ENCODE measurements around the gene DOCK4.
A peak's percentile ranks its signal among the peaks of the same experiment; 100 is the strongest.

DOCK4 gene

DNA sequence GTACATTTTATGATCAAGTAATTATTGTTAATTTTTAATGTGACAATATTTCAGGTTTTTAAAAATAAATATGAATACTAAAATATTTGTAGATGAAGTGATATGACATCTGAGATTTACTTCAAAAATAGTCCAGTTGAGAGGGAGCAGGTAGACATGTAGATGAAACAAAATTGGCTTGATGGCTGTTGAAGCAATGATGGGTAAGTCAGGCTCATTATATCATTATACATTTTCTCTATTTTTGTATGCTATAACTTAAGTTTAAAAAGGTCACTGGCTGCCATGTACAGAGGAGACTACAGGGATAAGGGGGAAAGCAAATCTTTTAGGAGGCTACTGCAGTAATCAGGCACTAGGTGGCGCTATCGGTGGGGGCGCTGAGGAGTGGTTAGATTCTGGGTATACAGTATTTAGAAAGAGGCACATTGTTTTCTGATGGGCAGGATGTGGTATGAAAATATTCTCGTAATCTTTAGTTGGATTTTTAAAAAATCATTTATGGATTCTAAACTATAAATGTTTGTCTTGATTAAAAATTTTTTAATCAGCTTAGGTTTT lies 454.1 kb downstream of the DOCK4 start:
- DNase-seq = peak; percentile 56

DNA sequence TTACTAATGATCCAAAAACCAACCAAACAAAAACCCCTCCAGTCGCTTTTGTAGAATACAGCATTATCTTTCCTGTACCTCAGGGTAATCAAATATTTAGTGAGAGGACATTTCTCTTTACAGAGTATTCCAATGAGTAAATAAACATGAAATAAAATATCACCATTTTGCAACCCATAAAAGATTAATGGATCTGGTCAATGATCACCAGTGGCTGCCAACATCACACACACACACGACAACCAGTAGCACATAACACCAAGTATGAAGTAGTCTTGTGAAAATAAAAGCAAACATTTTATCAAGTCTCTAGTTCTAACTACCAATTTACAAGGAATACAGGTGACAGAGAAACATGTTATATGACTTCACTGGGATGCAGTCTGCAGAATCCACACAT lies 455.3 kb downstream of the DOCK4 start:
- no peak for DNase-seq

DNA sequence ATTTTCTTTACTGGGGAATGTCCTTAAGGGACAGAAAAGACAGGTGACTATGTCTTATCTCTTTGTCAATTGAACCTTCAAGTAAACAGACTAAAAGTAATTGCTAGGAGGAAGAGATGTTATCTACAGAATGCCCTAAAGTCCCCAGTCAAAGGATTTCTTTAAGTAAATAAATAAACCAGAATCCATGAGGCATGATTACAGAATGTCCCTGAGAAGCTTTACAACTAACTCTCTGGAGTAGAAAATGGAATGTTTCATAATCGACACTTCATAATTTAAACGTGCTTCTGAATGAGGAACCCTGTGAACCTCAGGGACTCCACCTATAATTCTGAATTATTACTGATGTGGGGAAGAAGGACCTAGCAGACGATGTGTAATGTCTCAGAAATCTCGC lies 456.0 kb downstream of the DOCK4 start:
- no peak for DNase-seq

DNA sequence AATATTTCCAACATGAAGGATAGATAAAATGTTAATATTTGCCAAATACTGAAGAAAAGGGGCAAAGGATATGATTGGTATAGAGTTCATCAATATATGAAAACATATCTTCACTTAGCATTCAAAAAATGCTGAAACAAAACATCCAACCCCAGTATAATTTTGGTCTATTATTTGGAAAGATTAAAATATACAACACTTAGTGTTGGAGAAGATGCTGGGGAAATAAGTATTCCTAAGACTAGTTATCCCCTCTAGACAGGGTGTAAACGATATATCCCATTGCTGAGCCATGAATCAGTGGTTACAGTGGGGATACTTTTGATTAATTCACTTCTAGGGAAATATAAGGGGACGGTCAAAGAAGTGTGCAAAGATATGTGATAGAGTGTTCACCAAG lies 456.6 kb downstream of the DOCK4 start:
- DNase-seq = no peak

DNA sequence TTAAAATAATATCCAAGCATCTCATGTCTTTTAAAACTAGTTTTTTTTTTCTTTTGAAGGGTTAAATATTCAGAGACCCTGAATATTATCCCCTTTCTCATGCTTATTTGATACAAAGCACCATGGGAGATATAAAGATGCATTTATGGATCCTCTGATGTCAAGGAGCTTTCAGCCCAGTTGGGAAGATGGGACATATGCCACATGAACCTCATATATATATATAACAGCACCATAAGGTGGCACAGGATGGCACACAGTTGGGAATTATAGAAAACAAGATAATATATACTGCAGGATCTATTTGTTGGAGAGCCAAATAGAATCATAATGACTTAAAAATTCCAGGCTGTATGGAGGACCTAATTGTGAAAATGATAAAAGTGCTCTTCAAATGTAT lies 458.5 kb downstream of the DOCK4 start:
- DNase-seq = no peak

DNA sequence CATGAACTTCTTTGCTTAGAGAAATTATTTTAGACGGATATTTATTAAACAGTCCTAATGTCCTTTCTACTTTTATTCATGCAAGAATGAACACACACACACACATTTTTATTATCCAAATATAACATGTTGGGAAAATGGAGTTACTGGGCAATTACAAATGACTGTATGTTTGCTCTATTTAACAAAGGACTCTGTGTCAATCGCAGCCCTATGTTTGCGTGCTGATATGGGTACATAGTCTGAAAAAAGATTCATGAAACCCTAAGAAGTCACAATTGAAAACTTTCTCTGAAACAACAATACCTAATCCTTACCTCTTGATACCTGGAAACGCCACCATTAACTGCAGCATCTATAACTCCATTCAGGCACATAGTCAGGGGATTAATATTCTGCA lies 459.2 kb downstream of the DOCK4 start:
- no peak for DNase-seq

DNA sequence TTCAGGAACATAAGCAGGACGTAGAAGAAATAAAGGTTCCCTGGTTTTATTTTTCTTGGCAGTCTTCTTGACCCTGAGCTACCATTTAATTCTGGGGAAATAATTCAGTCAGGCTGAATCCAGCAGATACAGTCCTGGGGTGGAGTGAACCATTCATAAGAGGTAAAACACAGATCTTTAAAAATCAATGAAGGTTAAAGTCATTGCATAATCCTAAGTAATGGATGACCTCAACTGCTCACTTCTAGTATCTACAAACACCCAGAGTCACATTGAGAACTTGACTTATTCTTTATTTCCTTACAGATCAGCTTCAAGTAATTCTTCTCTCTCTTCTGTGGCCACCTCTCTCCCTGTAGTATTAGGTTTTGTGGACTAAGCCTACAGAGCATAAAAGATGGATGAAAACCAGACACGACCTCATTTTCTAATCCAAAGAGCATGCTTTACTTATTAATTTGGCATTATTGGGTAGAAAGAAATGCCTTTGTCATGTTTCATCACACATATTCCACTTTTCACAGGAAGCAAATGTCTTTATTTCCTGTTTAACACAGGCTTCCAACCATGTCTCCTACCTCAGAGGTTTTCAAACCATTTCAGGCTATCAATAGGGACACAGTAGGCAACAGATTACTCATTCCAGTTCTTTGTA lies 461.6 kb downstream of the DOCK4 start:
- DNase-seq = no peak

DNA sequence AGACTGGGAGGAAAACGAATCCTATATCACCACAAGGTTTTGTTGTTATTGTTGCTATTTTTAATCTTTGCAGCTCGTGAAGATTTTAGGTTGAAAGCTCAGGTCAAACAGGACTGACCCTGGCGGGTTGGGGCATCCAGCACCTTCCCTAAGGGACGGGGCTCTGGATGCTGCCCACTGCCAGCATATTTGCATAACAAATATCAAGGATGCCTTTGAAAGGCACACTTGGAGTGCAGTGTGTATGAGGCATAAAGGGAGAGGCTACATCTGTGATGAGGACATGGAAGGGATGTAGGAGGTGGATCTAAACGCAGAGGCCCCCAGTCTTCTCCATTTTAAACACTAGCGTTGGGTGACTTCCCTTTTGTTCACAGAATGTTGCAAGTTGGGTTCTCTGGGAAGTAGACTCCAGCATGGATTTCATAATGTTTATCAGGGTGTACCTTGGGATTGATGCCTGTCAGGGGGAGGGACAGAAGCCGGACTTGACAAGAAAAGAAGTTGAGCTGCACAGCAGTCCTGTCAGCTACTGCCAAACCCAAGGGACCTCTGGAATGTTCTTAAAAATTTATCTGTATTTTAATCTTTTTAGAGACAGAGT lies 462.9 kb downstream of the DOCK4 start:
- DNase-seq = no peak

DNA sequence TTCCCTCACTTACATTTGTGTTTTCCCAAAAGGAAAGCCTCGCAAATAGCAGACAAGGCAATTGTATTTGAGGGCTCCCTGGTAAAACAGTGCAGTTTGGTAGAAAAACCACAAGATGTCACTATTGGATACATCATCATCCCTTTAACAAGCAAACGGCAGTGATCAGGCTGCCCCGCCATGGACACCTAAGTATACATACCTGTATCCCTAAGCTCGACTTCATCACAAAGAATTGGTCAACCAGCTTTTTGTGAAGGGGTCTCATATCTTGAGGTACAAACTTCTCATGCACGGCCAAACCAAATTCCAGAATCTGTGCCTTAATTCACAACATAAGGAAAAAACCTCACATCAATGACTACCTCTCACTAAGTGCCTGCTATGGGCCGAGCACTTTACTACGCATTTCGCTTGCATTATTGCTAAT lies 464.4 kb downstream of the DOCK4 start:
- peak; percentile 64 for DNase-seq

DNA sequence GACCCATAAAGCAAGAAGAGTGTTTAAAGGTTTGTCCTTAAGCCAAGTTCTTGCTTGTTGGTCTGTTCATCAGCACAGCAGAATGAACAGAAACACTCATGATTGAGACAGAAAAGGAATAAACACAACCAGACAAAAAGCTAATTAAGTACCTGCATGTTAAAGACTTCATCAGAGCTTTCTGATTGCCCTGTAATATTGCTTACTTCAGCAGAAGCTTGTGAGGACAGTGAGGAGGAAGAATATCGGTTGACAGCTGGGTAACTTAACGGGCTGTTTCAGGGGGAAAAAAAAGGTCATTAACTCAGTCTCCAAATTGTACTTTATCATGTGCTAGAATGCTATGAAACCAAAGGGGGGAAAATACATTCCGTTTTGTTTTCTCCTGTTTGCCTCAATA lies 465.3 kb downstream of the DOCK4 start:
- no peak for DNase-seq

DNA sequence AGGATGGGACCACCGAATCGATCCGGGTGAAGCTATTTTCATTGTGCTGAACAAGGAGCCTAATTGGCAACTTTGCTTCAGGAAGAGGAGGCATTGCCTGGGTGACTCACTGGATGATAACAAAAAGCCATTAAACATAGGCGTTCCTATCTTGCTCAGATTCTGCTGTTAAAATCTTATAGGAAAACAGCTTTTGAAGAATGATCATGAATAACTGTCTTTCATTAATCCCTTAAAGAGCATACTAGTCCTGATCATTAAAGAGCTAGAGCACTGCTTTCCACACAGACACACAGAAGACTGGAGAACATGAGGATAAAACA lies 469.7 kb downstream of the DOCK4 start:
- DNase-seq = no peak

DNA sequence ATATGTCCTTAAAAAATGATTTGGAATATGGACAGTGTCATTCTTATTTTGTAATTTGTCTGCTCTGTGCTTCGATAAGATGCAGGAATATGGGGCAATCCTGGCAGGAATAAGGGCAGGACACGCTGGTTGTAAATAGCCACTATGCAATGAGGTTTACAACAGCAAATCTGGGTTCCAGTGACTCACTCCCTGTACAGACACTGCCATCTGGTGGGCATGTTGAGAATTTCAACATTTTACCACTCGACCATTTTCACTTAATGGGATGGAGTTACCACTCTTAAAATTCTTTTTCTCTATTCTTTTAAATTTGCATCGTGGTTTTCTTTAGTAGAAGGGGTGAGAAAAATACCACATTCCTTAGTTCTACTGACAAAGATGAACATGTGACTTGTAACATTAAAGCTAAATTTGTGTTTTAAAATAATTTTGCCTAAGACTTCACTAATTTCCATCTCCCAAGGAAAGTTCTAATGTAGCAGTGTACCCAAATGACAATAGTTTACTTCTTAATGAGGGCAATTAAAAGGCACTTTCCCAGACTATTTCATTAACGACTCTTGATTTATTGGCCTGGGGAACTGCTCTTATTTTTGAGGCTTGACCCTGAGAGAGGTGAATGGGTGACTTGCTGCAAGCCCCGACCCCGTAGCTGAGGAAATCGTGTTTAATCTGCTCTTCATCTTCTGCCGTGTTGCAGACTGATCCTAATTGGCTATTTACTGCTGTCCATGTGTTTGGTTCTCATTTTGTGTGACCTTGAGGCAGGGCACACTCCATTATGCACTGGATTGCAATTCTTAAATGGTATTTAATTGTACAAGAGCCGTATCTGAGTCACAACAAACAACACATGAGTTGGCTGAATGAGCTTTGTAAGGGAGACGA lies 470.3 kb downstream of the DOCK4 start:
- DNase-seq = peak; percentile 71

DNA sequence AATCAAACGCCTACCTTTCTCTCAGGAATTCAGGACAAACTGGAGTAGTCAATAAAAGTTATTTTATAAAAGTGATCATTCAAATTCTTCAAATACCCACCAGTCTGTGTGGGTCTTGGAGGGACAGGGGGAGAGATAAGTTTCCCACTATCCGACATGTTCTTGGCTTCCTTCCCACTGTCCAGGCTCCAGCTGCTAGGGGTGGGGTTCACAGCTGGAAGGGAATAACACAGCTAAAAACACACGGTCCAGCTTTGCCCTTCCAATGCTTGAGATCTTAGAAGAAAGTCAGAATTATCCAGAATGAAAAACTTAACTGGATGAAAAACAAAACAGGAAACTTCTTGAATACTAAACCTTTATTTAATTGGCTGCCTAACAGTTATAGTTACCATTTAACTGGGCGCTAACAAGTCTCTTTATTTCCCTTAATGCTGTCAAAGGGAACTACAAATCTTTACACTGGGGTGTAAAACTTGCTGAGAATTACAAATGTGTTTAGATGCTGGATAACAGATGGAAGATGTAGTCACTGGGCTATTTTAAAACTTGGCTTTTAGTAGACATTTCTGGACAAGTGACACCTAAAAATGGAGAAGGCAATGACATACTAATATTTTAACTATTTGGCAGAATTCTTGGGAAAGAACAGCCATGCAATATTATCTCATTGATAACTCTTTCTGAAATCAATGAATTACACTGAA lies 471.1 kb downstream of the DOCK4 start:
- no peak for DNase-seq

DNA sequence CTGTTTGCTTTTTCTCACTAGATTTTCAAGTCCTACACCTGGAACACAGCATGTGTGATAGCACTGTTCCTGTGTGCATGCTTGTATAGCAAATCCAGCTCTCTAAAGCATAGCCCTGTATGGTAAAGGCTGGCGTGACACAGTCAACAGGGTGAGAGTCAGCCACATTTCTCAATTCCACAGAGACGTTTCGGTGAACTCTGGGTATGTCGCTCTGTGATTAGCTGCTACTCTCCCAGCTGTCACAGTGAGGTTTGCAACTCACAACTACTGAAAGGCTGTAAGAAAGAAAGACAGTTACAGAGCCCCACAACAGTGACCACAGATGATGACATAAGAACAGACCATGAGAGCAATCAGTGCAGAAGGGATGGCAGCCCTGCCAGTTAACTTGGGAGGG lies 473.3 kb downstream of the DOCK4 start:
- DNase-seq = no peak

DNA sequence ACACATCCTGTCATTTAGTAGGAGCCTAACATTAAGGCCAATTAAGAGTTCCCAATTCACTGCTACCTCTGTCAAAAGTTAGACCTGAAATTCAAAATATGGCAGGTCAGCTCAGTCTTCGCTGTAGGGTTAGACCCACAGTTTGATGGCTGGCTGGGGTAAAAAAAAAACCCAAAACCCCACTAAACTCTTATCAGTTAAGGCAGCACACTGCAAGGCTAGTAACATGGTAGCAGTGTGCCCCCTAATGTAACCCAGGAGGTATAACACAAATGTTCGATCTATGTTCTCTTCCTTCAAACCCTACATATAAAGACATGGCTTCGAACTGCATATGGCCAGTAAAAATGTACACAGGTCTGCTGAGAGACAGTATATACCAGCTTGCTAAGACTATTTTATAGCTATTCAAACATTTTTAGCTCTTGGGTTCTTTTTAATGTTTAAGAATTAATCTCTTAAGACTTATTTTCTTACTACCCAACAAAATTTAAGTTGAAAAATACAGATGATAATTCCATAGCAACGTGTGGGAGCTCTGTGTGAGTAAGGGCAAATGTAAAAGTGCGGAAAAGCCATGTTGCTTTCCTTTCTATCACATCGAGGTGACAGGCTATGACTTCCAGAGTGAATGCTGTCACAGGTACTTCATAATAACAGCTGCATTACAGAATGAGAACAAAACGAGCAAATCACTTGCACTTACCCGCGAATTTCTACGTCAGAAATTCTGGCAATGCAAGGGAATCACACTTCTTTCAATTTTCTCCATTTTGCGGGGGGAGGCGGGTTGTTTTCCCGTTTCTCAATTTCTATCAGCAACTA lies 475.5 kb downstream of the DOCK4 start:
- DNase-seq = peak; percentile 3

DNA sequence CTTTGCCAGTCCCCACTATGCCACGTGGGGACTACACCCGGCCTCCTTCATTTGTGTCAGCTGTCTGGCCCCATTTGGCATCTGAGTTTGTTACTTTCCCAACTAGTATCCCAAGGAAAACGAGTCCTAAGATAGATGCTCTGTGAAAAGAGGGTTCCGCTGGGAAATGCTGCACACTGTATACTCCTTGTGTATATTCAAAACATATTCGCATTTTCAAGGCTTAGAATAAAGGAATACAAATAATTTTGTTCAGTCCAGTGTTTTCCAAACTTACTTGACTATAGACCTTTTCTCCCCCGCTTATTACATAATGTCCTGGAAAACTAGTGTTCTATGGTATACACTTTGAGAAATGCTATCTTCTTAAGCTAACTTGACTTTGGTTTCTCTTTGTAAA lies 476.1 kb downstream of the DOCK4 start:
- no peak for DNase-seq

DNA sequence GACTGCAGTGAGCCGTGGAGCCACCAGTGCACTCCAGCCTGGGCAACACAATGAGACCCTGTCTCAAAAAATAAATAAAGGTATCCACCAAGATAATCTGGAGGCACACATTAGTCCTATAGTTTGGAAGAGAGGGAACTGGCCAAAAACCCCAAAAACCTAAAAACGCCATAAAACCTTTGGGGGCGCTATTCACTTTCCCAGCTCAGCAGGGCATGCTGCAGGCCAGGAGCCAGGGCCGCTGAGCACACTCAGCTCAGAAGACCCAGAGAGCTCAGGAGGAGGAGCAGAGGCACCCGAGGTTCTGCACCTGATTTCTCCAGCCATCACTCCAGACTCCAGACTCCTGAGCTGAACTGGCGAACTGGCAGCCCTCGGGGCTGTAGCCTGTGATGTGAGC lies 476.7 kb downstream of the DOCK4 start:
- no peak for DNase-seq

DNA sequence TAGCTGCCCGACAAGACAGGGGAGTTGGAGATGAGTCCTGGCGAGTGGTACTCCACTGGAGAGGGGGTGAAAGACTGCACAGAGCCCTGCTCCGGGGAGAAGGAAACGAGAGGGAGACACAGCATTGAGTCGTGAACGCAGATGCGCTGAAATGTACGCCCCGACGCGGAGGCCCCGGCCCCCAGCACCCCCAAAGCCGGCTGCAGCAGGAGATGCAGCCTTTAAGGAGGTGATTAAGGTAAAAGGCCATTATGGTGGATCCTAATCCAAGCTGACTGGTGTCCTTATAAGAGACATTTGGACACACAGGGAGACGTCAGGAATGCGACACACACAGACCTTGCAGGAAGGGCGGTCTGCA lies 477.6 kb downstream of the DOCK4 start:
- no peak for DNase-seq

DNA sequence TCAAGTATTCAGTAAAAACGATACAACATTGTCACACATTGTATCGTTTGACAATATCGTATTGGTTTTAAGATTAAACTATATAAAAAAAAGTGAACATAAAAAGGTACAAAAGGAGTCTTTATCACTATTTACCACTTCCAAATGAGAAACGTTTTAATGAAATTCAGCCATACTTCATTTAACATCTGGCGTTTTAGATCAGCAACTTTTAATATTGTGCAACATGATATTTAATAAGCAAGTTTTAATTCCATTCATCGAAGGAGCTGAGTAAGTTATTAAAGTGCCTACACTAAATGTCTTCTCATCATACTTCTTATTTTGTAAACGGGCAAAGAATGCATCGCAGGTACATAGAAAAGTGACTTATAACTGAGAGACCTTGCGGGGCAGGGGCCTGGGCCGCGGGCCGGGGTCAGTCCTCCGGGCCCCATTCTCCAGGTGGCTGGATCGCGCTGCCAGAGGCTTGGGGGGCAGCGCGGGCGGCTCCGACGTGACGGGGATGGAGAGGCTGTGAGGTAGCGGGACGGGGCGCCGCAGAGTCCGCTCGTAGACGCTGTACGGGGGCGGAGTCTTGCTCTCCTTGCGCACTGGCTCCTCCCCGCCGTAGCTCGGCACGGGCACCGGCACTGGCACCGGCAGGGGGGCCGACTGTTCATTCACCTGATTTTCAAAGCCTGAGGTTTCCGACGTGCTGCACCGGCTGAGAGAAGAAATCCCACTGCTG lies 478.1 kb downstream of the DOCK4 start:
- no peak for DNase-seq

DNA sequence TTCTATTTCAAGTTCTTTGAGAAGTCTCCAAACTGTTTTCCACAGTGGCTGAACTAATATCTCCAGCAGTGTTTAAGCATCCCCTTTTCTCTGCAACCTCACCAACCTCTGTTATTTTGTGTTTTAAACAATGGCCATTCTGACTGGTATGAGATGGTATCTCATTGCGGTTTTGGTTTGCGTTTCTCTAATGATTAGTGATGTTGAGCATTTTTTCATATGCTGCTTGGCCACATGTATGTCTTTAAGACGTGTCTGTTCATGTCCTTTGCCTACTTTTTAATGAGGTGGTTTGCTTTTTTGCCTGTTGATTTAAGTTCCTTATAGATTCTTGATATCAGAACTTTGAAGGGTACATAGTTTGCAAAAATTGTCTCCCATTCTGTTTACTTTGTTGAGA lies 487.3 kb downstream of the DOCK4 start:
- no peak for DNase-seq

DNA sequence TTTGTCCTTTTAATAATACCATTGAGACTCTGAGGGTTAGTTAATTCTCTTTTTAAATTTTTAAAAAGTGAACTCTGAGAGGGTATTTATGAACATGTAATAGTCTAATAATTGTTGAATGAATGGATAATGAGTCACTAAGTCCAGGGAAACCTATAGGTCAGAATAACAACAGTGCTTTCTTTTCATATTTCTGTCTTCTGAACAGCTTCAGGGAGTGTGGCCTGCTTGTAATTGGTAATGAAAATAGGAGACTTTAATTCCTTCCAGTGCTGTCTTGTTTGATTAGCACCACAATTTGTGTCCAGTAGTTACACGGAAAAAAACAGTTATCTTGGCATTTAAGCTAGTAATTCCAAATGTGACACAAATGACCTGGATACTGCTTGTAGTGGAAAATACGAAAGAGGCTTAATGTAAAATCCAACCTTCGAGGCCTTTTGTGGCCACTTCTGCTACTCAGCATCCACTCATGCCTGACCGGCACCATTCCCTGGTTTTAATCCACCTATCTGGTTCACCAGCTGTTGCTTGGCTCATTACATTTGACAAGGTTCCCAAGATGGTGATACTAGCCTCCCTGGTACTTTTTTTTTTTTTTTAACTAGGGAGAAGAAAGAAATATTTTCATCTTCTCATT lies 494.7 kb downstream of the DOCK4 start:
- DNase-seq = no peak

All from NCI-H345 (cell line).